ENCODE measurements around the gene LLGL2.

LLGL2 gene

DNA sequence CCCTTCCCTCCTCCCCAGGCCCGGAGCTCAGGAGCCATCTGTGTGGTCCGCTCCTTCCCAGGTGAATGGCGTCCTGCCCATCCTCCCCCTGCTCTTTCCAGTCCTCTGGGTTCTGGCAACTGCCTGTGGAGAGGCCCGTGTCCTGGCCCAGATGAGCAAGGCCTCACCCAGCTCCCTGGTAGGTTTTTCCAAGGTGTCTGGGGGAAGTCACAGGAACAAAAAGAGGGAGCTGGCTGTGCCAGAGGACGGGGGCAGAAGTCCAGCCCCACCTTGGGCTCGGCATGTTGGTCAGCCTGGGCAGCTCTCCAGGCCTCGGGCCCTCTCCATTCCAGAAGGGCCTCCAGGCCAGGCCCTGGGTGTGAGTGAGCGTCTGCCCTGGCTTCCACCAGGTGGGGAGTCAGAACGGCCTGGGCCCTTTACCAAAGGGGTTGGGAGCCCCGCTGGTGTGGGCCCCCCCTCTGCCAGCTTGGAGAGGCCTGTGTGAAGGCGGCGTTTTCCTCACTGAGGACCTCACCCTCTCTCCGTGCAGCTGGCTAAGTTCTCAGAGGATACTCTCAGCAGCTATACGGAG is 35.2 kb upstream of the LLGL2 start:
- H3K27me3 ChIP-seq (ENCODE audit: low read depth, low read length) = no peaks in the 10 kb centered on the region
- TF ChIP-seq, protein P1, sequence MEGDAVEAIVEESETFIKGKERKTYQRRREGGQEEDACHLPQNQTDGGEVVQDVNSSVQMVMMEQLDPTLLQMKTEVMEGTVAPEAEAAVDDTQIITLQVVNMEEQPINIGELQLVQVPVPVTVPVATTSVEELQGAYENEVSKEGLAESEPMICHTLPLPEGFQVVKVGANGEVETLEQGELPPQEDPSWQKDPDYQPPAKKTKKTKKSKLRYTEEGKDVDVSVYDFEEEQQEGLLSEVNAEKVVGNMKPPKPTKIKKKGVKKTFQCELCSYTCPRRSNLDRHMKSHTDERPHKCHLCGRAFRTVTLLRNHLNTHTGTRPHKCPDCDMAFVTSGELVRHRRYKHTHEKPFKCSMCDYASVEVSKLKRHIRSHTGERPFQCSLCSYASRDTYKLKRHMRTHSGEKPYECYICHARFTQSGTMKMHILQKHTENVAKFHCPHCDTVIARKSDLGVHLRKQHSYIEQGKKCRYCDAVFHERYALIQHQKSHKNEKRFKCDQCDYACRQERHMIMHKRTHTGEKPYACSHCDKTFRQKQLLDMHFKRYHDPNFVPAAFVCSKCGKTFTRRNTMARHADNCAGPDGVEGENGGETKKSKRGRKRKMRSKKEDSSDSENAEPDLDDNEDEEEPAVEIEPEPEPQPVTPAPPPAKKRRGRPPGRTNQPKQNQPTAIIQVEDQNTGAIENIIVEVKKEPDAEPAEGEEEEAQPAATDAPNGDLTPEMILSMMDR (IDR thresholded peaks at IDR 0.05; ENCODE audit: low read depth, low read length) = no peak
- no peak for TF ChIP-seq EZH2phosphoT487 (IDR thresholded peaks at IDR 0.05; ENCODE audit: low read depth)
- no peak overlapping the region for H2AFZ ChIP-seq (ENCODE audit: low read depth, low read length)
- no peaks in the 10 kb centered on the region for H3K9me3 ChIP-seq (ENCODE audit: insufficient read depth, low read length)
- no peak overlapping the region for H3K27ac ChIP-seq (ENCODE audit: low read length)
- H3K36me3 ChIP-seq (replicated peaks; ENCODE audit: low read depth, low read length) = no peaks in the 10 kb centered on the region
- peaks cover 10% of the 10 kb centered on the region for H3K4me1 ChIP-seq (ENCODE audit: low read length)
- H4K20me1 ChIP-seq (ENCODE audit: insufficient read depth, low read length) = no peaks in the 10 kb centered on the region
- H3K4me3 ChIP-seq (ENCODE audit: low read length) = no peak overlapping the region
- no peaks in the 10 kb centered on the region for H3K79me2 ChIP-seq (ENCODE audit: low read length)
- no peak overlapping the region for H3K9ac ChIP-seq (ENCODE audit: low read length)
- H3K4me2 ChIP-seq (ENCODE audit: low read length) = no peak overlapping the region

DNA sequence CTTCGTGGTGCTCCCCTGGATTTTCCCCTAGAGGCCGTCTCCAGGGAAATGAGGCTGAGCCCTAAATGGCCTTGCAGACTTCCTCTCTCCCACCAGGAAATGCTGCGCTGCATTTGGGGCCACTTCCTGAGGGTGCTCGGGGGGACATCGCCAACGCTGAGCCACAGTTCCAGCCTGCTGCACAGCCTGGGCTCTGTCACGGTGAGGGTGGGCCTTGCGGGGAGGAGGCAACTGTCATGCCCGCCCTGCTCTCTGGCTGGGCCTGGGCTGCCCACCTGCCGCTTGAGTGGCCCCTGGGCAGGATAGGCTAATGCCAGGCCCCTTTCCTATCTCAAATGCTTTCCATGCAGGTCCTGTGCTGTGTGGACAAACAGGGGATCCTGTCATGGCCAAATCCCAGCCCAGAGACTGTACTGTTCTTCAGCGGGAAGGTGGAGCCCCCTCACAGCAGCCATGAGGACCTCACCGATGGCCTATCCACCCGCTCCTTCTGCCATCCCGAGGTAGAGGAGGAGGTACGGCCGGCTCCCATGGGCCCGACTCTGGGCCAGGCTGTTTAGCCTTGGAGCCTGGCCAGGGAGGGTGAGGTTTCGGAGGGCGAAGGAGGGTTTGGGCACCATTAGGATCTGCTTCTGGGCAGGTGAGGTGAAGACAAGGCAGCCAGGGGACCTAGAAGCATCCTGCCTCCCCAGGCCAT is 34.4 kb upstream of the LLGL2 start:
- Histone ChIP-seq H3K27me3 (ENCODE audit: low read depth, low read length) (no peaks in the 10 kb centered on the region), H3K27ac (ENCODE audit: low read length) (no peak overlapping the region), H3K4me2 (ENCODE audit: low read length) (no peak overlapping the region), H3K36me3 (replicated peaks; ENCODE audit: low read depth, low read length) (no peaks in the 10 kb centered on the region), H3K9ac (ENCODE audit: low read length) (no peak overlapping the region), H3K4me3 (ENCODE audit: low read length) (no peak overlapping the region), H3K9me3 (ENCODE audit: insufficient read depth, low read length) (no peaks in the 10 kb centered on the region), H4K20me1 (ENCODE audit: insufficient read depth, low read length) (no peaks in the 10 kb centered on the region), H3K4me1 (ENCODE audit: low read length) (peaks cover 10% of the 10 kb centered on the region), H2AFZ (ENCODE audit: low read depth, low read length) (no peak overlapping the region), H3K79me2 (ENCODE audit: low read length) (no peaks in the 10 kb centered on the region)
- no peak for TF ChIP-seq EZH2phosphoT487 (IDR thresholded peaks at IDR 0.05; ENCODE audit: low read depth)
- TF ChIP-seq, protein P1 (IDR thresholded peaks at IDR 0.05; ENCODE audit: low read depth, low read length) = no peak

GRCh38 chr17:75491680-75492079 is 33.8 kb upstream of the LLGL2 start:
- TF ChIP-seq, protein P1 (IDR thresholded peaks at IDR 0.05; ENCODE audit: low read depth, low read length) = no peak
- H3K4me1 ChIP-seq (ENCODE audit: low read length) = peaks cover 10% of the 10 kb centered on the region
- H3K9ac ChIP-seq (ENCODE audit: low read length) = no peak overlapping the region
- H3K79me2 ChIP-seq (ENCODE audit: low read length) = no peaks in the 10 kb centered on the region
- no peaks in the 10 kb centered on the region for H4K20me1 ChIP-seq (ENCODE audit: insufficient read depth, low read length)
- no peak overlapping the region for H3K27ac ChIP-seq (ENCODE audit: low read length)
- no peaks in the 10 kb centered on the region for H3K9me3 ChIP-seq (ENCODE audit: insufficient read depth, low read length)
- H3K4me3 ChIP-seq (ENCODE audit: low read length) = no peak overlapping the region
- no peak overlapping the region for H2AFZ ChIP-seq (ENCODE audit: low read depth, low read length)
- H3K27me3 ChIP-seq (ENCODE audit: low read depth, low read length) = no peaks in the 10 kb centered on the region
- H3K4me2 ChIP-seq (ENCODE audit: low read length) = no peak overlapping the region
- no peaks in the 10 kb centered on the region for H3K36me3 ChIP-seq (replicated peaks; ENCODE audit: low read depth, low read length)

- TF ChIP-seq, protein P1 (IDR thresholded peaks at IDR 0.05; ENCODE audit: low read depth, low read length) = no peak
- no peak for TF ChIP-seq EZH2phosphoT487 (IDR thresholded peaks at IDR 0.05; ENCODE audit: low read depth)
- Histone ChIP-seq H3K4me1 (ENCODE audit: low read length) (peaks cover 4% of the 10 kb centered on the region), H3K36me3 (replicated peaks; ENCODE audit: low read depth, low read length) (no peaks in the 10 kb centered on the region)
These were observed 32.8 kb upstream of the LLGL2 start for GRCh38 chr17:75492555-75493168.

More at GRCh38 chr17:75492555-75493168, 32.8 kb upstream of the LLGL2 start:
- H3K4me3 ChIP-seq (ENCODE audit: low read length) = no peak overlapping the region
- H4K20me1 ChIP-seq (ENCODE audit: insufficient read depth, low read length) = no peaks in the 10 kb centered on the region
- no peak overlapping the region for H3K9ac ChIP-seq (ENCODE audit: low read length)
- no peak overlapping the region for H3K27ac ChIP-seq (ENCODE audit: low read length)
- no peaks in the 10 kb centered on the region for H3K27me3 ChIP-seq (ENCODE audit: low read depth, low read length)
- no peak overlapping the region for H2AFZ ChIP-seq (ENCODE audit: low read depth, low read length)
- no peak overlapping the region for H3K4me2 ChIP-seq (ENCODE audit: low read length)
- no peaks in the 10 kb centered on the region for H3K9me3 ChIP-seq (ENCODE audit: insufficient read depth, low read length)
- no peaks in the 10 kb centered on the region for H3K79me2 ChIP-seq (ENCODE audit: low read length)

Data from OCI-LY3 (cell line).